DOHH2 (cell line): ENCODE data around the gene GGA2.

ENCODE experiments used
- EZH2phosphoT487 ChIP-seq: fragments of 200-600 bp; sonication (generic); IDR thresholded peaks from 2 replicates; pipeline ENCODE4 v1.6.1; 2017; ENCODE audit warnings: borderline replicate concordance, mild to moderate bottlenecking, antibody characterized with exemption, low read length, moderate library complexity, mixed read lengths
- TF ChIP-seq, protein P1 (sequence below): fragments of 200-600 bp; sonication (generic); IDR thresholded peaks from one replicate; pipeline ENCODE4 v1.5.1; 2014; ENCODE audit warnings: antibody characterized with exemption, mild to moderate bottlenecking, low read depth, low read length; ENCODE audit not compliant: poor library complexity, severe bottlenecking

GRCh38 chr16:23499801-23500200, 10.5 kb downstream of the GGA2 start:
- TF ChIP-seq, protein P1, sequence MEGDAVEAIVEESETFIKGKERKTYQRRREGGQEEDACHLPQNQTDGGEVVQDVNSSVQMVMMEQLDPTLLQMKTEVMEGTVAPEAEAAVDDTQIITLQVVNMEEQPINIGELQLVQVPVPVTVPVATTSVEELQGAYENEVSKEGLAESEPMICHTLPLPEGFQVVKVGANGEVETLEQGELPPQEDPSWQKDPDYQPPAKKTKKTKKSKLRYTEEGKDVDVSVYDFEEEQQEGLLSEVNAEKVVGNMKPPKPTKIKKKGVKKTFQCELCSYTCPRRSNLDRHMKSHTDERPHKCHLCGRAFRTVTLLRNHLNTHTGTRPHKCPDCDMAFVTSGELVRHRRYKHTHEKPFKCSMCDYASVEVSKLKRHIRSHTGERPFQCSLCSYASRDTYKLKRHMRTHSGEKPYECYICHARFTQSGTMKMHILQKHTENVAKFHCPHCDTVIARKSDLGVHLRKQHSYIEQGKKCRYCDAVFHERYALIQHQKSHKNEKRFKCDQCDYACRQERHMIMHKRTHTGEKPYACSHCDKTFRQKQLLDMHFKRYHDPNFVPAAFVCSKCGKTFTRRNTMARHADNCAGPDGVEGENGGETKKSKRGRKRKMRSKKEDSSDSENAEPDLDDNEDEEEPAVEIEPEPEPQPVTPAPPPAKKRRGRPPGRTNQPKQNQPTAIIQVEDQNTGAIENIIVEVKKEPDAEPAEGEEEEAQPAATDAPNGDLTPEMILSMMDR: no peak
- no peak for TF ChIP-seq EZH2phosphoT487
